GM21360 (cell line): Measurements from ENCODE around the gene HOXC9.

Experiments used
- ATAC-seq: cut with Tn5 transposase; IDR thresholded peaks from one replicate; pipeline ENCODE4 v1.9.1; 2021; ENCODE audit warnings: mild to moderate bottlenecking, moderate library complexity; ENCODE audit not compliant: unreplicated experiment

Gene HOXC9

GRCh38 chr12:53999559-54000115, 324 bp upstream of the HOXC9 start:
- no peak for ATAC-seq

- ATAC-seq: no peak
These were observed 1.6 kb downstream of the HOXC9 start for GRCh38 chr12:54001283-54002187.

- ATAC-seq: no peak
These were observed 2.4 kb downstream of the HOXC9 start for GRCh38 chr12:54002278-54002914.

GRCh38 chr12:54002915-54003389, 3.0 kb downstream of the HOXC9 start:
- ATAC-seq: no peak

- ATAC-seq: no peak
These were observed 3.7 kb downstream of the HOXC9 start for GRCh38 chr12:54003625-54004024.

- ATAC-seq: no peak
These were observed 4.3 kb downstream of the HOXC9 start for GRCh38 chr12:54004063-54004840.

- no peak for ATAC-seq
These were observed 5.0 kb downstream of the HOXC9 start for GRCh38 chr12:54004841-54005530.

- no peak for ATAC-seq
These were observed 5.5 kb downstream of the HOXC9 start for GRCh38 chr12:54005531-54005852.

GRCh38 chr12:54005853-54006558, 6.0 kb downstream of the HOXC9 start:
- ATAC-seq: peak; percentile 63

- ATAC-seq: no peak
These were observed 6.7 kb downstream of the HOXC9 start for GRCh38 chr12:54006559-54007220.

GRCh38 chr12:54007538-54008259, 7.7 kb downstream of the HOXC9 start:
- ATAC-seq: no peak

GRCh38 chr12:54008260-54008552, 8.2 kb downstream of the HOXC9 start:
- no peak for ATAC-seq

GRCh38 chr12:54009171-54010052, 9.5 kb downstream of the HOXC9 start:
- ATAC-seq: no peak

GRCh38 chr12:54010053-54010971, 10.4 kb downstream of the HOXC9 start:
- ATAC-seq: no peak

- ATAC-seq: no peak
These were observed 11.2 kb downstream of the HOXC9 start for GRCh38 chr12:54010972-54011664.
